Prostate gland (tissue), 2 donors: Measurements from ENCODE around the gene ZNF383.

Experiments
- POLR2A ChIP-seq: fragments of 450-650 bp; IDR thresholded peaks from one replicate; pipeline ENCODE4 v1.6.1; 2016; ENCODE audit warnings: antibody characterized with exemption, mild to moderate bottlenecking
- POLR2AphosphoS5 ChIP-seq: sonication (generic); formaldehyde crosslinking; IDR thresholded peaks from one replicate; pipeline ENCODE4 v1.6.1; 2017; ENCODE audit warnings: antibody characterized with exemption
- TF ChIP-seq, protein P1 (sequence below), 4 experiments: fragments of 200-600 bp in 2 of 4; fragments of 450-650 bp in 2 of 4; sonication (generic) in 2 of 4; IDR thresholded peaks; 1 replicate in 3 of 4; 2 replicates in 1 of 4; pipeline ENCODE4 v1.5.1; 2016 to 2019; ENCODE audit warnings: antibody characterized with exemption in 4 of 4, mild to moderate bottlenecking in 2 of 4, moderate library complexity in 2 of 4

DNA sequence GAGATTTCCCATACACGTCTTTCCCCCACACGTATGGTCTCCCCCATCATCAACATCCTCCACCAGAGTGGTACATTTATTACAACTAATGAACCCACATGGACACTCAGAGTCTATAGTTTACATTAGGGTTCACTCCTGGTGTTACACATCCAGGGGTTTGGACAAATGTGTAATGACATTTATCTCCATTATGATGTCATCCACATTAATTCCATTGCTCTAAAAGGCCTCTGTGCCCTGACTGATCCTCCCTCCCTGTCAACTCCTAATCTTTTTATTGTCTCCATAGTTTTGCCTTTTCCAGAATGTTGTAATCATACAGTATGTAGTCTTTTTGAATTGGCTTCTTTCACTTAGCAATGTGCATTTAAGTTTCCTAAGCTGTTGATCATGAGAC is 8.2 kb downstream of the ZNF383 start:
- TF ChIP-seq, protein P1, sequence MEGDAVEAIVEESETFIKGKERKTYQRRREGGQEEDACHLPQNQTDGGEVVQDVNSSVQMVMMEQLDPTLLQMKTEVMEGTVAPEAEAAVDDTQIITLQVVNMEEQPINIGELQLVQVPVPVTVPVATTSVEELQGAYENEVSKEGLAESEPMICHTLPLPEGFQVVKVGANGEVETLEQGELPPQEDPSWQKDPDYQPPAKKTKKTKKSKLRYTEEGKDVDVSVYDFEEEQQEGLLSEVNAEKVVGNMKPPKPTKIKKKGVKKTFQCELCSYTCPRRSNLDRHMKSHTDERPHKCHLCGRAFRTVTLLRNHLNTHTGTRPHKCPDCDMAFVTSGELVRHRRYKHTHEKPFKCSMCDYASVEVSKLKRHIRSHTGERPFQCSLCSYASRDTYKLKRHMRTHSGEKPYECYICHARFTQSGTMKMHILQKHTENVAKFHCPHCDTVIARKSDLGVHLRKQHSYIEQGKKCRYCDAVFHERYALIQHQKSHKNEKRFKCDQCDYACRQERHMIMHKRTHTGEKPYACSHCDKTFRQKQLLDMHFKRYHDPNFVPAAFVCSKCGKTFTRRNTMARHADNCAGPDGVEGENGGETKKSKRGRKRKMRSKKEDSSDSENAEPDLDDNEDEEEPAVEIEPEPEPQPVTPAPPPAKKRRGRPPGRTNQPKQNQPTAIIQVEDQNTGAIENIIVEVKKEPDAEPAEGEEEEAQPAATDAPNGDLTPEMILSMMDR (IDR thresholded peaks at IDR 0.05) = no peak
- TF ChIP-seq POLR2AphosphoS5 (no peak), POLR2A (no peak)
